Measurements from ENCODE around the gene CCBE1. TPM values are rescaled to one million over a fixed set of nuclear protein-coding genes. Genes with fewer than 3 reads are reported as not detected.
"Not testable (repeated sequence)": the region's sequence is repeated elsewhere in the genome, so short reads cannot be mapped to it uniquely, and the experiment has no call there.

Gene CCBE1
- total RNA-seq, 1 donor from 2014 or later = 14.0 TPM

GRCh38 chr18:59674186-59674902 lies 22.9 kb downstream of the CCBE1 start:
- intact Hi-C loops (cut with DNase I) = no loop called here
- Histone ChIP-seq H3K9me3 (no peaks in the 10 kb centered on the region), H3K27ac (no peak overlapping the region), H3K36me3 (no peaks in the 10 kb centered on the region), H3K4me3 (no peak overlapping the region), H3K4me1 (no peaks in the 10 kb centered on the region), H3K27me3 (ENCODE audit: low read depth) (no peaks in the 10 kb centered on the region)
- TF ChIP-seq, protein P1, sequence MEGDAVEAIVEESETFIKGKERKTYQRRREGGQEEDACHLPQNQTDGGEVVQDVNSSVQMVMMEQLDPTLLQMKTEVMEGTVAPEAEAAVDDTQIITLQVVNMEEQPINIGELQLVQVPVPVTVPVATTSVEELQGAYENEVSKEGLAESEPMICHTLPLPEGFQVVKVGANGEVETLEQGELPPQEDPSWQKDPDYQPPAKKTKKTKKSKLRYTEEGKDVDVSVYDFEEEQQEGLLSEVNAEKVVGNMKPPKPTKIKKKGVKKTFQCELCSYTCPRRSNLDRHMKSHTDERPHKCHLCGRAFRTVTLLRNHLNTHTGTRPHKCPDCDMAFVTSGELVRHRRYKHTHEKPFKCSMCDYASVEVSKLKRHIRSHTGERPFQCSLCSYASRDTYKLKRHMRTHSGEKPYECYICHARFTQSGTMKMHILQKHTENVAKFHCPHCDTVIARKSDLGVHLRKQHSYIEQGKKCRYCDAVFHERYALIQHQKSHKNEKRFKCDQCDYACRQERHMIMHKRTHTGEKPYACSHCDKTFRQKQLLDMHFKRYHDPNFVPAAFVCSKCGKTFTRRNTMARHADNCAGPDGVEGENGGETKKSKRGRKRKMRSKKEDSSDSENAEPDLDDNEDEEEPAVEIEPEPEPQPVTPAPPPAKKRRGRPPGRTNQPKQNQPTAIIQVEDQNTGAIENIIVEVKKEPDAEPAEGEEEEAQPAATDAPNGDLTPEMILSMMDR (IDR thresholded peaks at IDR 0.05) = no peak
- ATAC-seq (no peak), DNase-seq (no peak)

DNA sequence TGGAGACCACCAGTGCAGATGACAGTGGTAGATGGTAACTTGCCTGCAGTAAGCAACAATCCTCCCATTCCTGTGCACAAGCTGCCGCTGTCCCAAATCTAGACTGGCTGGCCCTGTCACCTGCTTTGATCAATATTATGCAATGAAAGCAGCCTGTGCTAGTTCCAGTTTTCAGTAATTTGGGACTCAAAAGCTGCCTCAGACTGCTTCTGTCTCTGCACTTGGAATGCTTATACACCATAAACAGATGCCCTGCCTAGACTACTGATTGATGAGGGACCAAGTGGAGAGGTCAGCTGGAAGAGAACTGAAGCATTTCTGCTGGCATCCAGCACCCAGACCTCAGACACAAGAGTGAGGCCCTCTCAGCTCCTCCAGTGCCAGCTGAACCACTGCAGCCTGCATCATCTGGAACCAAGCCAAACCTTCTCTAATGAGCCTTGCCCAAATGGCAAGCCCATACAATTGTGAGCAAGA lies 24.9 kb downstream of the CCBE1 start:
- ATAC-seq = peak; percentile 43 to 62
- intact Hi-C loops (cut with DNase I) = no loop called here
- Histone ChIP-seq H3K36me3 (no peaks in the 10 kb centered on the region), H3K4me3 (no peak overlapping the region), H3K27ac (no peak overlapping the region), H3K9me3 (no peaks in the 10 kb centered on the region), H3K27me3 (ENCODE audit: low read depth) (no peaks in the 10 kb centered on the region), H3K4me1 (no peaks in the 10 kb centered on the region)
- TF ChIP-seq, protein P1 (IDR thresholded peaks at IDR 0.05) = no peak
- no peak for DNase-seq

- TF ChIP-seq, protein P1 (IDR thresholded peaks at IDR 0.05) = no peak
- ATAC-seq = no peak
- Histone ChIP-seq H3K4me3 (no peak overlapping the region), H3K27ac (no peak overlapping the region), H3K9me3 (no peaks in the 10 kb centered on the region), H3K4me1 (no peaks in the 10 kb centered on the region), H3K36me3 (no peaks in the 10 kb centered on the region), H3K27me3 (ENCODE audit: low read depth) (no peaks in the 10 kb centered on the region)
- DNase-seq = no peak
- intact Hi-C loops (cut with DNase I) = no loop called here
Measured at GRCh38 chr18:59671551-59671950, 25.7 kb downstream of the CCBE1 start.

DNA sequence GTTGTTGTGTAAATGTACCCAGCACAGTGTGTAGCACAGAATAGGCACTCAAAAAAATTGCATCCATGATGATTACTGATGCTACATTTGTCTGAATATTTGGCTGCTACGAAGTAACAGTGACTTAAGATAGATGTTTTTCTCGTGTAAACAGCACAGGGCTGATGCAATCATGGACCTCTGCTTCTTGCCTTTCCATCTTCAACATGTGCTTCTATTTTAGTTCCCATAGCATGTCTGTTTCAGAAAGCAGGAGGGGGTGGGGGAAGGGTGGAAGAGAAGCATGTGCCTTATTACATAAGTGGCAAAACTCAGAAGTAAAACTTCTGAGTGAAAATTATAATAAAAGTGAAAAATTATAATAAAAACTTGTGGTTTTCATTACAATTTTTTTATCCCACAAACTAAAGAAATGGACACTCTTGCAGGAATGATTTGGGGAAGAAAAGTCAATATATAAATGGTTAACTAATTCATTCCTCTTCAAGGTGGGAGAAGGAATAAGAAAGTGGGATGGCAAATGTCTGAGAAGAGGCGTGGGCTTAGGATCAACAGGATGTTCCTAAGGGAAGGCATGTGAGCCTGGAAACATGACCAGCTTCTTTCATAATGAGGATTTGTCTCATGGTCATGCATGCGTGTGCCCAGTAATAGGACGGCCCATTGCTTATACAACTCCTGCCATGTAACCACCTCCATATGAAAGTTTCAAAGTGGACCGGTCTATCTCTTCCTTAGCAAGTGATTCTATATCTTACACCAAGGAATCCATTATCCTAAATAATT lies 27.2 kb downstream of the CCBE1 start:
- no peak for ATAC-seq
- no peaks in the 10 kb centered on the region for H3K9me3 ChIP-seq
- no peaks in the 10 kb centered on the region for H3K36me3 ChIP-seq
- TF ChIP-seq, protein P1 (IDR thresholded peaks at IDR 0.05) = no peak
- H3K4me1 ChIP-seq = no peaks in the 10 kb centered on the region
- H3K27ac ChIP-seq = no peak overlapping the region
- DNase-seq = no peak
- H3K4me3 ChIP-seq = no peak overlapping the region
- intact Hi-C loops (cut with DNase I) = no loop called here
- H3K27me3 ChIP-seq (ENCODE audit: low read depth) = no peaks in the 10 kb centered on the region

GRCh38 chr18:59667488-59667887 lies 29.7 kb downstream of the CCBE1 start:
- Histone ChIP-seq H3K36me3 (no peaks in the 10 kb centered on the region), H3K27me3 (ENCODE audit: low read depth) (no peaks in the 10 kb centered on the region), H3K4me3 (no peak overlapping the region), H3K9me3 (no peaks in the 10 kb centered on the region), H3K4me1 (no peaks in the 10 kb centered on the region), H3K27ac (no peak overlapping the region)
- intact Hi-C loops (cut with DNase I) = no loop called here
- ATAC-seq (no peak), DNase-seq (no peak)
- TF ChIP-seq, protein P1 (IDR thresholded peaks at IDR 0.05) = no peak

DNA sequence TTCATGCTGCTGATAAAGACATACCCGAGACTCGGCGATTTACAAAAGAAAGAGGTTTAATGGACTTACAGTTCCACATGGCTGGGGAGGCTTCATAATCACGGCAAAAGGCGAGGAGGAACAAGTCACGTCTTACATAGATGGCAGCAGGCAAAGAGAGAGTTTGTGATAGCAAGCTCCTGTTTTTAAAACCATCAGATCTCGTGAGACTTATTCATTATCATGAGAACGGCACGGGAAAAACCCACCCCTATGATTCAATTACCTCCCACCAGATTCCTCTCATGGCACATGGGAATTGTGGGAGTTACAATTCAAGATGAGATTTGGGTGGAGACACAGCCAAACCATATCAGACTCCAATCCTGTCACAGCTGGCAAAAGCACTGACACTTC lies 31.2 kb downstream of the CCBE1 start:
- intact Hi-C loops (cut with DNase I); ATAC-seq; H3K4me3 ChIP-seq; H3K9me3 ChIP-seq; H3K27ac ChIP-seq; H3K4me1 ChIP-seq; DNase-seq; H3K27me3 ChIP-seq (ENCODE audit: low read depth); H3K36me3 ChIP-seq: not testable (repeated sequence)

All from lower lobe of right lung (tissue), 2 donors.